Activated CD4-positive, alpha-beta T cell treated with anti-CD3 and anti-CD28 coated beads, Interleukin-2, amount 50 U/mL, for 4 hours (primary cell): ENCODE results near the gene OR5H2.
"Not testable (repeated sequence)": the region's sequence is repeated elsewhere in the genome, so short reads cannot be mapped to it uniquely, and the experiment has no call there.

Experiments
- DNase-seq, 2 experiments: peaks; one replicate each; pipeline ENCODE4 v3.0.0-alpha.2; 2020

The OR5H2 gene

GRCh38 chr3:98282205-98282604, at the start of gene OR5H2:
TSS of gene OR5H2 (plus strand) at chr3:98282505. CDS start at chr3:98282903, 398 bp downstream.
- DNase-seq = no peak

- no peak for DNase-seq
These were observed 48.8 kb upstream of the OR5H2 start for GRCh38 chr3:98233468-98233867.

- no peak for DNase-seq
These were observed 42.2 kb upstream of the OR5H2 start for GRCh38 chr3:98240131-98240530.

GRCh38 chr3:98242155-98242554, 40.1 kb upstream of the OR5H2 start:
- DNase-seq = no peak

- no peak for DNase-seq
These were observed 38.5 kb upstream of the OR5H2 start for GRCh38 chr3:98243843-98244242.

- no peak for DNase-seq
These were observed 36.2 kb upstream of the OR5H2 start for GRCh38 chr3:98246142-98246541.

- not testable (repeated sequence) for DNase-seq
These were observed 26.3 kb upstream of the OR5H2 start for GRCh38 chr3:98256026-98256425.

GRCh38 chr3:98259707-98260106, 22.6 kb upstream of the OR5H2 start:
- no peak for DNase-seq

GRCh38 chr3:98262046-98262445, 20.3 kb upstream of the OR5H2 start:
- DNase-seq = no peak

- DNase-seq = no peak
These were observed 18.4 kb upstream of the OR5H2 start, which contains the start of gene OR5H6 for GRCh38 chr3:98263944-98264343. TSS of gene OR5H6 (plus strand) at chr3:98264244. CDS start at chr3:98264333, 89 bp downstream.

GRCh38 chr3:98269846-98270245, 12.5 kb upstream of the OR5H2 start:
- DNase-seq = no peak

- no peak for DNase-seq
These were observed 10.2 kb upstream of the OR5H2 start for GRCh38 chr3:98272126-98272525.

- DNase-seq = no peak
These were observed 7.4 kb upstream of the OR5H2 start for GRCh38 chr3:98274914-98275313.

- DNase-seq = no peak
These were observed 8.6 kb downstream of the OR5H2 start for GRCh38 chr3:98290916-98291315.

- no peak for DNase-seq
These were observed 9.1 kb downstream of the OR5H2 start for GRCh38 chr3:98291332-98291957.

- DNase-seq = no peak
These were observed 39.8 kb downstream of the OR5H2 start for GRCh38 chr3:98322101-98322500.

GRCh38 chr3:98322686-98323085, 40.4 kb downstream of the OR5H2 start:
- no peak for DNase-seq

GRCh38 chr3:98323425-98323824, 41.1 kb downstream of the OR5H2 start:
- DNase-seq = no peak

- no peak for DNase-seq
These were observed 42.8 kb downstream of the OR5H2 start for GRCh38 chr3:98325055-98325454.

GRCh38 chr3:98326105-98326893, 44.0 kb downstream of the OR5H2 start:
- DNase-seq = no peak

GRCh38 chr3:98326945-98327344, 44.6 kb downstream of the OR5H2 start:
- no peak for DNase-seq

GRCh38 chr3:98328933-98329332, 46.6 kb downstream of the OR5H2 start:
- no peak for DNase-seq

- DNase-seq = peak; percentile 26 to 29
These were observed 47.3 kb downstream of the OR5H2 start for GRCh38 chr3:98329392-98330124.

- DNase-seq = no peak
These were observed 49.0 kb downstream of the OR5H2 start for GRCh38 chr3:98331329-98331728.
